Lung (tissue), 12 donors: ENCODE results near the gene NUP155. TPM values are rescaled to one million over a fixed set of nuclear protein-coding genes. Genes with fewer than 3 reads are reported as not detected.

Experiments
- ATAC-seq: fragments of 200-7000 bp; cut with Tn5 transposase; one replicate; pipeline ENCODE4 v1.9.1; 2020; ENCODE audit warnings: moderate number of reproducible peaks; ENCODE audit not compliant: insufficient read depth, low FRiP score
- DNase-seq, 3 donors: peaks; one replicate each; pipeline ENCODE4 v3.0.0-alpha.2; 2013 to 2017
- H3K27ac ChIP-seq, 2 donors: one replicate each; pipeline ENCODE4 v1.5.1; 2013; ENCODE audit warnings: mild to moderate bottlenecking in 2 of 2, moderate library complexity in 2 of 2, control low read depth in 1 of 2, inconsistent platforms in 1 of 2, low read depth in 1 of 2, low read length in 1 of 2
- H3K27me3 ChIP-seq, 3 donors: one replicate each; pipeline ENCODE4 v1.5.1; 2013; ENCODE audit warnings: low read length in 2 of 3; ENCODE audit not compliant: control insufficient read depth in 3 of 3, insufficient read depth in 3 of 3
- H3K36me3 ChIP-seq, 4 donors: one replicate each; pipeline ENCODE4 v1.5.1; 2013; ENCODE audit warnings: low read length in 4 of 4, mild to moderate bottlenecking in 1 of 4, moderate library complexity in 1 of 4; ENCODE audit not compliant: control insufficient read depth in 4 of 4, insufficient read depth in 4 of 4
- H3K4me1 ChIP-seq, 5 donors: one replicate each; pipeline ENCODE4 v1.5.1; 2013; ENCODE audit warnings: low read length in 5 of 5, mild to moderate bottlenecking in 2 of 5, moderate library complexity in 1 of 5; ENCODE audit not compliant: control insufficient read depth in 5 of 5, insufficient read depth in 5 of 5
- H3K4me3 ChIP-seq: one replicate; pipeline ENCODE4 v1.5.1; 2013; ENCODE audit warnings: mild to moderate bottlenecking, control low read depth, moderate library complexity
- H3K9ac ChIP-seq, 2 donors: one replicate each; pipeline ENCODE4 v1.5.1; 2013; ENCODE audit warnings: low read length in 2 of 2, control low read depth in 1 of 2; ENCODE audit not compliant: insufficient read depth in 1 of 2
- H3K9me3 ChIP-seq, 4 donors: one replicate each; pipeline ENCODE4 v1.5.1; 2013; ENCODE audit warnings: low read length in 3 of 4, mild to moderate bottlenecking in 1 of 4, moderate library complexity in 1 of 4; ENCODE audit not compliant: control insufficient read depth in 4 of 4, insufficient read depth in 3 of 4
- WGBS, 2 donors: extraction: QIAGEN DNeasy Blood & Tissue Kit; methylation state at CpG; one replicate each; pipeline ENCODE4 v1.1.7; 2013; 5-methylcytosine and 5-hydroxymethylcytosine counted together
- polyA plus RNA-seq, 2 donors: library from polyadenylated mRNA; stranded (reverse); fragments of 200-250 nt; gene quantifications; one replicate each; pipeline ENCODE4 v1.2.1, GENCODE V29; 2013
- total RNA-seq, 2 donors: library from RNA; depleted of rRNA in 1 of 2; stranded (reverse); fragments of >200 nt in 1 of 2; gene quantifications; one replicate each; pipeline ENCODE4 v1.2.1, GENCODE V29; 2014 to 2021
- TF ChIP-seq, protein P1 (sequence below): IDR thresholded peaks from 2 replicates; pipeline ENCODE4 v1.5.1; 2012; ENCODE audit warnings: mild to moderate bottlenecking; ENCODE audit errors: control extremely low read depth, extremely low read depth
- donor health status: control.
- donor health status: control.
- donor health status: Bipolar disorder and iron deficiency.
- donor health status: healthy.
- donor health status: DM: yes; HTN: yes; CAD: no.

NUP155 gene
- total and polyA plus RNA-seq, 4 donors, result 3.3 to 35.4 (median 12.1) TPM

GRCh38 chr5:37248970-37249814 is 121.7 kb downstream of the NUP155 start, which contains the start of gene CPLANE1:
Gene CPLANE1 (minus strand): TSS chr5:37249376. CDS start chr5:37247698, 1,678 bp downstream.
- 1% methylated on average over 47 to 88 of the region's 88 CpGs for WGBS, 2 donors
- H3K9me3 ChIP-seq, result no peaks in the 10 kb centered on the region
- H3K27ac ChIP-seq, result peak within 1 kb of the TSS; percentile 91 to 97
- peak within 1 kb of the TSS; percentile 96 for H3K4me3 ChIP-seq
- no peaks in the 10 kb centered on the region for H3K27me3 ChIP-seq
- peaks cover 0 to 4% (median 0%) of the 10 kb centered on the region in 4 donors for H3K36me3 ChIP-seq
- peaks cover 0 to 11% (median 2%) of the 10 kb centered on the region in 5 donors for H3K4me1 ChIP-seq
- DNase-seq, result peak; percentile 93 to 96 (median 93)
- ATAC-seq, result peak; percentile 97
- TF ChIP-seq, protein P1, sequence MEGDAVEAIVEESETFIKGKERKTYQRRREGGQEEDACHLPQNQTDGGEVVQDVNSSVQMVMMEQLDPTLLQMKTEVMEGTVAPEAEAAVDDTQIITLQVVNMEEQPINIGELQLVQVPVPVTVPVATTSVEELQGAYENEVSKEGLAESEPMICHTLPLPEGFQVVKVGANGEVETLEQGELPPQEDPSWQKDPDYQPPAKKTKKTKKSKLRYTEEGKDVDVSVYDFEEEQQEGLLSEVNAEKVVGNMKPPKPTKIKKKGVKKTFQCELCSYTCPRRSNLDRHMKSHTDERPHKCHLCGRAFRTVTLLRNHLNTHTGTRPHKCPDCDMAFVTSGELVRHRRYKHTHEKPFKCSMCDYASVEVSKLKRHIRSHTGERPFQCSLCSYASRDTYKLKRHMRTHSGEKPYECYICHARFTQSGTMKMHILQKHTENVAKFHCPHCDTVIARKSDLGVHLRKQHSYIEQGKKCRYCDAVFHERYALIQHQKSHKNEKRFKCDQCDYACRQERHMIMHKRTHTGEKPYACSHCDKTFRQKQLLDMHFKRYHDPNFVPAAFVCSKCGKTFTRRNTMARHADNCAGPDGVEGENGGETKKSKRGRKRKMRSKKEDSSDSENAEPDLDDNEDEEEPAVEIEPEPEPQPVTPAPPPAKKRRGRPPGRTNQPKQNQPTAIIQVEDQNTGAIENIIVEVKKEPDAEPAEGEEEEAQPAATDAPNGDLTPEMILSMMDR, result no peak
- H3K9ac ChIP-seq, result peak within 1 kb of the TSS; percentile 89 to 95

GRCh38 chr5:37248421-37248969 is 122.4 kb downstream of the NUP155 start:
- Histone ChIP-seq H3K27ac (peak overlapping the region; percentile 91 to 97), H3K4me1 (peaks cover 0 to 11% (median 2%) of the 10 kb centered on the region in 5 donors), H3K9ac (peak overlapping the region; percentile 89 to 95), H3K36me3 (peaks cover 0 to 4% (median 0%) of the 10 kb centered on the region in 4 donors), H3K4me3 (peak overlapping the region; percentile 96), H3K9me3 (no peaks in the 10 kb centered on the region), H3K27me3 (no peaks in the 10 kb centered on the region)
- 7 to 9% methylated on average over 19 of the region's 19 CpGs for WGBS, 2 donors
- ATAC-seq (no peak), DNase-seq (peak in 2 of 3 donors; percentile 19 to 20)
- TF ChIP-seq, protein P1, result no peak

- no peak overlapping the region for H3K27ac ChIP-seq
- DNase-seq (no peak), ATAC-seq (no peak)
- no peaks in the 10 kb centered on the region for H3K9me3 ChIP-seq
- TF ChIP-seq, protein P1, result no peak
- H3K4me1 ChIP-seq, result peaks cover 0 to 11% (median 2%) of the 10 kb centered on the region in 5 donors
- no peaks in the 10 kb centered on the region for H3K27me3 ChIP-seq
- H3K4me3 ChIP-seq, result no peak overlapping the region
- H3K36me3 ChIP-seq, result peaks cover 0 to 6% (median 3%) of the 10 kb centered on the region in 4 donors
- 86 to 87% methylated on average over 4 of the region's 4 CpGs for WGBS, 2 donors
- no peak overlapping the region for H3K9ac ChIP-seq
Measured at GRCh38 chr5:37247496-37247895, 123.4 kb downstream of the NUP155 start.
